ENCODE data around the gene BARD1. TPM values are rescaled to one million over a fixed set of nuclear protein-coding genes. Genes with fewer than 3 reads are reported as not detected.
"Not testable (repeated sequence)": the region's sequence is repeated elsewhere in the genome, so short reads cannot be mapped to it uniquely, and the experiment has no call there.

The BARD1 gene
- total RNA-seq, 1 experiment from 2014 or later: 47.6 TPM

DNA sequence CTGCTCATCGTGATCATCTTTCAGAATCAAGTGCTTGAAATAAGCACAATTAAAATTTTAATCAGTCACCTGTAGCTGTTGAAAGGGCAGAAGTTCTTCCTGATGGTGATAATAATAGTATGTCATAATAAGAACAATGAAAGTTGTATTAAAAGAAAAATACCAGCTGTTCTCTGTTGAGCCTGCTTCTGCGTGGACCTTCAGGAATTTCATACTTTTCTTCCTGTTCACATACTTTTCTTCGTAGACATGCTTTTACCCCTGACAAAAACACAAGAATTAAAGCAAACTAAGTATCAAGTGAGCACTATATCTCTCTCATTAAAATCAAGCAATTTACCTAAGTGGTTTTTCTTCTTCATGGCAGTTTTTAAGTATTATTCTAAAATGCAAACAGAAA lies 79.2 kb downstream of the BARD1 start:
- H3K27me3 ChIP-seq: no peaks in the 10 kb centered on the region
- H3K9me3 ChIP-seq (replicated peaks): no peaks in the 10 kb centered on the region
- H3K4me1 ChIP-seq: peaks cover 3% of the 10 kb centered on the region; the same call in 1 of the 2 replicates
- peak overlapping the region; percentile 15; the same call in 1 of the 2 replicates for H3K27ac ChIP-seq
- peaks cover 15% of the 10 kb centered on the region for H3K36me3 ChIP-seq
- no peak for DNase-seq
- H3K4me3 ChIP-seq: no peak overlapping the region

DNA sequence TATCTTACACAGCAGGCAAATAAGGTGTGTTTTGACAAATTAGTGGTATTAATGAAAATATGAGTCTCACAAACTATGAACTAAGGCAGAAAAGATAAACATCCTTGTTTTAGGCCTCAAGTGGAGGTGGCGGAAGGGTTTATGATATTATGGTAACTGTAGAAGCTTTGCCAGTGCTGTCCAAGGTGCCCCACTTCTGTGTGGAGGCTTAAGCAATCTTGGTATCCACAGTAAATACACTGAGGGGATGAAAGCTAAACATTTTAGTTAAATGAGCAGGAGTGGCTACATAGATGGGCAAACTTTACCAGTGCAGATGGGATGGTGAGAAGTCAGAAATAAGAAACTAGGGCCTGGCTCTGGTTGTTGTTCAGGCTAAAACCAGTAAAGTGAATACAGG lies 84.7 kb downstream of the BARD1 start:
- Histone ChIP-seq H3K27me3 (no peaks in the 10 kb centered on the region), H3K4me1 (no peaks in the 10 kb centered on the region), H3K27ac (no peak overlapping the region), H3K9me3 (replicated peaks) (no peaks in the 10 kb centered on the region; the same call in 1 of the 2 replicates), H3K4me3 (no peak overlapping the region), H3K36me3 (peaks cover 15% of the 10 kb centered on the region)
- DNase-seq: no peak

DNA sequence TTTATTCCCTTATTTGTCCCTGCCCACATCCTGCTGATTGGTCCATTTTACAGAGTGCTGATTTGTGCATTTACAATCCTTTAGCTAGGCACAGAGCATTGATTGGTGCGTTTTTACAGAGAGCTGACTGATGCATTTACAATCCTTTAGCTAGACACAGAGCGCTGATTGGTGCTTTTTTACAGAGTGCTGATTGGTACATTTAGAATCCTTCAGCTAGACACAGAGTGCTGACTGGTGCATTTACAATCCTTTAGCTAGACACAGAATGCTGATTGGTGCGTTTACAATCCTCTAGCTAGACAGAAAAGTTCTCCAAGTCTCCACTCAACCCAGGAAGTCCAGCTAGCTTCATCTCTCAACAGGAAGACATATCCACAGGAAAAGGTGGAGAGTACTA lies 91.6 kb downstream of the BARD1 start:
- not testable (repeated sequence) for H3K27me3 ChIP-seq; DNase-seq; H3K36me3 ChIP-seq; H3K4me1 ChIP-seq; H3K4me3 ChIP-seq; H3K9me3 ChIP-seq (replicated peaks); H3K27ac ChIP-seq

DNA sequence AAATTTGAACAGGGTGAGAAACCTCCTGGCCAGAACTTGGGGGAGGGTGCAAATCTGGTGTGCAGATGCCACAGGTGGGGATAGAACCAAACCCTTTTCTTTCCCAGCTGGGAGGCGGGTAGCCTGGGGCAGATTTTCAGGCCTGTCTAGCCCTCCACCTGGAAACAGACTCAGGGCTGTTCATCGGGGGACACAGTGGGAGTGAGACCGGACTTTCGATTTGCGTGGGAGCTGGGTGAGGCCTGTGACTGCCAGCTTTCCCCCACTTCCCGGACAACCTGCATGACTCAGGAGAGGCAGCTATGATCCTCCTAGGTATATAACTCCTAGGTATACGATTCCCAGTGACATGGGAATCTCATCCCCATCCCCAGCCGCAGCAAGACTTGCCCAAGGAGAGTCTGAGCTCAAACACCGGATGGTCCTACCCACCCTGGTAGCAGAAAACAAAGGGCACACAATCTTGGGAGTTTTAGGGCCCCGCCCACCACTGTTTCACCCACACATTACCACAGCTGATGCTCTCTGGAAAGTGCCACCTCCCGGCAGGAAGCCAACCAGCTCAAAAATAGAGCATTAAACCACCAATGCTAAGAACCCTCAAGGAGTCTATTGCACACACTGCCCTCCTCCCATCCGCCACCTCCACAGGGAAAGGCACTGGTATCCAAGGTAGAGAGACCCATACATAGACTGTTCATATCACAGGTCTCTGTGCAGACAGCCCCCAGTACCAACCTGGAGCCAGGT lies 92.5 kb downstream of the BARD1 start:
- Histone ChIP-seq H3K4me1 (no peaks in the 10 kb centered on the region), H3K27me3 (no peaks in the 10 kb centered on the region), H3K36me3 (no peaks in the 10 kb centered on the region), H3K9me3 (replicated peaks) (no peaks in the 10 kb centered on the region; the same call in 1 of the 2 replicates), H3K4me3 (no peak overlapping the region), H3K27ac (no peak overlapping the region)
- no peak for DNase-seq

DNA sequence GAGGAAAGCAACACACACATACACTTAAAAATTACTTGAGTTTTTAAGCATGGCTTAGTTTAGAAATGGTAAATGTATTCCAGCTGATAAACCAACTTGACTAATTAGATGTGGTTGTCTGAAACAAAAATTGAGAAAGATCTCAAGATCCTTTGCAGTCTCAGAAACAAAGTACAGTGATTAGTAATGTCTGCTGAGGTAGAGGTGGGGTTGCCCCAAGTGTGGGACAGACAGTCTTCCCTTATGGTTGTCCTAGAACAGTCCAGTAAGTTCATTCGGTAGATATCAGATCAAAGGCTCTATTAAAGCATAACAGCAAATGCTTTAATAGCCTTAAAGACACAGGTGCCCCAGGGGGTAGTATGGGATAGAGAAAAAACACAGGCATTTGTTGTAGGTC lies 94.5 kb downstream of the BARD1 start:
- Histone ChIP-seq H3K9me3 (replicated peaks) (no peaks in the 10 kb centered on the region), H3K4me3 (no peak overlapping the region), H3K27ac (no peak overlapping the region), H3K27me3 (no peaks in the 10 kb centered on the region), H3K36me3 (no peaks in the 10 kb centered on the region), H3K4me1 (no peaks in the 10 kb centered on the region)
- DNase-seq: no peak

DNA sequence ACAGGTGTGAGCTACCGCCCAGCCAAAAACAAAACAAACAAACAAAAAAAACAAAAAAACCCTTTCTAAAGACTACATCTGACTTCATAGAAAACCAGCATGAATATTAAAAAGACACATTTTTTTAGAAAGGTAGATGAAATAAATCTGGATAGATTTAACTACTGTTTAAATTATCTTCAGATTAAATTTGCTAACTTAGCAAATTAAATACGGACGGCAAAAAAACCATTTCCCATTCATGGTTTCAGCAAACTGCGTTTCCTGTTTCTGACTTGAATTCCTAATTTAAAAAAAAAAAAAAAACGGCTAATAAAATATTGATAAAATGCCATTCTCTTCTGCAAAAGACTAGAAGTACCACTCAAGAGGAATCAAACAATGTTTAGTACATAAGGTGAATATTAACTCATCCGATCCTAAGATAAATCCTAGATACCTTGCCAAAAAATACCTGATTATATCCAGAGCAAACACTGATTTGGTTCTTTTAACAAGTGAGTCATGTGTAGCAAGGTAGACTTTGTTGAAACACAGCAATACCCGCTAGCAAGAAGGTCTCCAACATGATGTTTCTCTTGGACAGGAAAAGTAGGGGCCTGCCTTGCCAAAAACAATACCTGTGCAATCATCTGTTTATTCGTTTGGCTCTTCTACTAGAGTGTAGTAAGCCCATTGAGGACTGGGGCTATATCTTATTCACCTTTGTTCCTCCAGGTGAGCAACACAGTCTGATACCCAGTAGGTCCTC lies 96.2 kb downstream of the BARD1 start:
- Histone ChIP-seq H3K4me1 (no peaks in the 10 kb centered on the region), H3K27ac (no peak overlapping the region), H3K36me3 (no peaks in the 10 kb centered on the region), H3K9me3 (replicated peaks) (no peaks in the 10 kb centered on the region), H3K4me3 (no peak overlapping the region), H3K27me3 (no peaks in the 10 kb centered on the region)
- no peak for DNase-seq

DNA sequence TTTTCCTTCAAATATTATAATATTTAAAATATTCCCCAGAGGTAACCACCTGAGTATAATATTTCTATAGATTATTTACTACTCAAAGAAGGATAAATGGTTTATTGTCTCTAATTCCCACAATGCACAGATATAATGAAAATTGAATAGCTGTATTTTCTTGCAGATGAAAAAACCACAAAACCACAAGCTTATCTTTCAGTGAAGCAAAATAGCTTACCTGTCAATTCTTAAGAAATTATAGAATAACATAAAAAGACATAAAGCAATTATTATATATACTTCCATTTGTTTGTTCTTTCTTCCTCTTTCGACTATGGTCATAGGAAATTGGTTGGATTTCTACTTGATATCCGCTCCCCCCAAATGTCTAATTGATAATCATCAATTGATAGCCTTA lies 98.8 kb downstream of the BARD1 start:
- DNase-seq: no peak
- H3K27me3 ChIP-seq: no peaks in the 10 kb centered on the region

DNA sequence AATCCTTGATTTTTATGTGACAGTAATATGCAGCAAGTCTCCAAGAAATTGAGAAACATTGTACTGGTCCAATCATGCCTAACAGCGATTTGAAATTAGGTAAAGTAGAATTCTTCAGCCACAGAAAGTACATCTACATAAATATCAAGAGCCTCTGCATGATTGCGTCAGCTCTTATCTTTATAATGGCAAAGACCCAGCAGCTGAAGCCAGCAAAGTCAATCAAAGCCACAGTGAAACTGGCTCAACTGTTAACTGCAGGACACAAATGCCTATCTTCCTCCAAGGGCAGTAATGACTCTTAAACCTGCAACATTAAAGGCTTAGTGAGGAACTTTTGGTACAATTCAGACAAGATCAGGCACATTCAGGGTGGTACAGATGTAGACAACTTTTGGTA lies 102.5 kb downstream of the BARD1 start:
- no peaks in the 10 kb centered on the region for H3K4me1 ChIP-seq
- H3K36me3 ChIP-seq: no peaks in the 10 kb centered on the region
- H3K9me3 ChIP-seq (replicated peaks): no peaks in the 10 kb centered on the region
- no peak overlapping the region for H3K4me3 ChIP-seq
- no peak for DNase-seq
- no peaks in the 10 kb centered on the region for H3K27me3 ChIP-seq
- H3K27ac ChIP-seq: no peak overlapping the region

More for the DNA sequence above, 98.8 kb downstream of the BARD1 start:
- no peaks in the 10 kb centered on the region for H3K9me3 ChIP-seq (replicated peaks)
- no peaks in the 10 kb centered on the region for H3K4me1 ChIP-seq
- H3K27ac ChIP-seq: no peak overlapping the region
- H3K4me3 ChIP-seq: no peak overlapping the region
- no peaks in the 10 kb centered on the region for H3K36me3 ChIP-seq

DNA sequence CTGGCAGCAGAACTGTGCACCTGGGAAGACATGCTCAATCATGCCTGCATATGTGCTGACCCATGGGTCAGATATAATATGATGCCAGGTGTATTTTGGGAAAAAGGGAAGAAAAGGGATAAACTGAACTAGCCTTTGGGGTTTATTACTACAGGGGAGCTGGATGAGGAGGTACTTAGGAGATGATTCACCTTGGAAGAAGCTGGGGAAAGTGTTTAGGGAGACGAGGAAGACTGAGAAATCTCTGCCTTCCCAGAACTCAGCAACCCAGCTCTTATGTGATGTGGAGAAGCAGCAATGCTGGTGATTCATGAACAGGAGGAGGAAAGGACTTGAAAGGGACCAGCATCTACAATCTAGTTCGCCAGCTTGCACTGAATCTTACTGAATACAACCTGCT lies 110.2 kb downstream of the BARD1 start:
- no peaks in the 10 kb centered on the region for H3K9me3 ChIP-seq (replicated peaks)
- no peak overlapping the region for H3K27ac ChIP-seq
- no peaks in the 10 kb centered on the region for H3K27me3 ChIP-seq
- no peaks in the 10 kb centered on the region for H3K4me1 ChIP-seq
- H3K4me3 ChIP-seq: no peak overlapping the region
- no peak for DNase-seq
- no peaks in the 10 kb centered on the region for H3K36me3 ChIP-seq

DNA sequence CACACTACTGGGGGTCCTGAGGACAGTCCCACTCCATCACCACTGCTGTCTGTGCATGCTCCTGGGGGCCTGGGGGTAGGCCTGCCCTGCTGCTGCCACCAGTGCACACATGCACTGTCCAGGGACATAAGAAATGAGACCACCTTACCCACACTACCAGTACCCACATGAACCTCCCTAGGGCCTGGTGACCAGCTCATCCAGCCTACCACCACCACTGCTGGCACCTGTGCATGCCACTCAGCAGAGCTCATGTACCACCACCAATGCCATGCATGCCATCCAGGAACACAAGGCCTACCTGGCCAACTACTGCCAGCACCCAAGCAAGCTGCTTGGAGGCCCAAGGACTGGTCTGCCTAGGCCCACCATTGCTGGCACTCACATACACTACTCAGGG lies 112.8 kb downstream of the BARD1 start:
- DNase-seq: no peak
- no peaks in the 10 kb centered on the region for H3K9me3 ChIP-seq (replicated peaks)

DNA sequence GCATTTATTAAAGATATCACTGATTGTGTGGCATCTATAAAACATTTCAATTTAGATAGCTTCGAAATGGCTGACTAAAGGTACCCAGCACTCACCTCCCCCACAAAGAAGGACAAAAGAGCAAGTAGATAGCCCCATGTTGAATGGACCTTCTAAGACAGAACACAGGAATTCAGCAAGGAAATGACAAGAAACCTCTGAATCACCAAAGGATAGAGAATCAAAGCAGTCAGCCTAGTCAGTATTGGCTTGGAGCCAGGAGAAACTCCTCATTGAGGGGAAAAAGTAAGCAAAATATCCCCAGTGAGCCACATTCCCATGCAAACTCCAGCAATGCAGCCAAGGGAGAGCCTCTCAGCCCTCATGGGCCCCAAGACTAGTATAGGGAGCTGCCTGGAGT lies 113.7 kb downstream of the BARD1 start:
- H3K9me3 ChIP-seq (replicated peaks): no peaks in the 10 kb centered on the region
- DNase-seq: no peak
- no peaks in the 10 kb centered on the region for H3K36me3 ChIP-seq
- no peaks in the 10 kb centered on the region for H3K4me1 ChIP-seq
- no peak overlapping the region for H3K27ac ChIP-seq
- H3K4me3 ChIP-seq: no peak overlapping the region
- H3K27me3 ChIP-seq: no peaks in the 10 kb centered on the region

More for the DNA sequence above, 112.8 kb downstream of the BARD1 start:
- Histone ChIP-seq H3K4me1 (no peaks in the 10 kb centered on the region), H3K36me3 (no peaks in the 10 kb centered on the region), H3K27me3 (no peaks in the 10 kb centered on the region), H3K4me3 (no peak overlapping the region), H3K27ac (no peak overlapping the region)

DNA sequence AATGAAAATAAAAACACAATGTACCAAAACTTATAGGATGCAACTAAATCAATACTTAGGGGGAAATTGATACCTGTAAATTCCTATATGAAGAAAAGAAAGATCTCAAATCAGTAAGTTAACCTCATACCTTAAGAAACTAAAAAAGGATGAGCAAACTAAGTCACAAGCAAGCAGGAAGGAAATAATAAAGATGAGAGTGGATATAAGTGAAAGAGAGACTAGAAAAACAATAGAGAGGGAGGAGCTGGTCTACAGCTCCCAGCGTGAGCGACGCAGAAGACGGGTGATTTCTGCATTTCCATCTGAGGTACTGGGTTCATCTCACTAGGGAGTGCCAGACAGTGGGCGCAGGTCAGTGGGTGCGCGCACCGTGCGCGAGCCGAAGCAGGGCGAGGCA lies 125.9 kb downstream of the BARD1 start:
- not testable (repeated sequence) for H3K9me3 ChIP-seq (replicated peaks); H3K27ac ChIP-seq; H3K4me1 ChIP-seq; H3K36me3 ChIP-seq; DNase-seq; H3K27me3 ChIP-seq
- peak overlapping the region; percentile 44 for H3K4me3 ChIP-seq

DNA sequence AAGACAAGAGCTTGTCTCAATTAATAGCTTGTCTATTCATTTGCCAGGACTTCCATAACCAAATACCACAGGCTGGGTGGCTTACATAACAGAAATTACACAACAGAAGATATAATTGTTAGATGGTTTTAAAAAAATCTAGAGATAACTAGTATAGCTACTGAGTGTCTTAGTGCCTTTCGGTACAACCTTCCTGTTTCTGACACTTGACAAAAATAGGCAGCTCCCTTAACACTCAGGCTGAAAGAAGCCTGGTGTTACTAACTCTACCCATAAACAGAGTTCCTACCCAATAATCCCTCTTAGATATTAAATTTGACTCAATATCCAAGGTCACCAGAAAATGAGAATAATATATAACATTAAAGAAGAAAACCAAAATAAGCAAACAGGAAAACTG lies 129.7 kb downstream of the BARD1 start:
- Histone ChIP-seq H3K9me3 (replicated peaks) (no peaks in the 10 kb centered on the region), H3K27ac (no peak overlapping the region), H3K4me3 (no peak overlapping the region), H3K27me3 (no peaks in the 10 kb centered on the region; the same call in 1 of the 2 replicates), H3K36me3 (no peaks in the 10 kb centered on the region), H3K4me1 (no peaks in the 10 kb centered on the region)
- no peak for DNase-seq

DNA sequence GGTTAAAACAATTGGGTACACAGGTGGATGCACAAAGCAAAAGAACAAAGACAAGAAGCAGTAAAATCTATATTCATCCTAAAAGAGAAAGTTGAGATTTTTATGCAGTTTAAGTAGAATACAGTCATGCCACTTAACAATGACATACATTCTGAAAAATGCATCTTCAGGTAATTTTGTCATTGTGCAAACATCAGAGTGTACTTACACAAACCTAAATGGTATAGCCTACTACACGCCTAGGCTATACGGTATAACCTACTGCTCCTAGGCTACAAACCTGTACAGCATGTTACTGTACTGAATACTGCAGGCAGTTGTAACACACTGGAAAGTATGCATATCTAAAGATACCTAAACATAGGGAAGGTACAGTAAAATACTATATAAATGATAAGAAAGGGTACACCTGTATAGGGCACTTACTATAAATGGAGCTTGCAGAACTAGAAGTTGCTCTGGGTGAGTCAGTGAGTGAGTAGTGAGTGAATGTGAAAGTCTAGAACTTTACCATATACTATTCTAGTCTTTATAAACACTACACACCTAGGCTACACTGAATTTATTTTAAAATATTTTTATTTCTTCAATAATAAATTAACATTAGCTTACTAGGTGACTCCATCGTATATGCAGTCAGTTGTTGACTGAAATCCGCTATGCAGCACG lies 132.9 kb downstream of the BARD1 start:
- H3K27me3 ChIP-seq: no peaks in the 10 kb centered on the region
- no peak for DNase-seq

More for the DNA sequence above, 132.9 kb downstream of the BARD1 start:
- no peak overlapping the region for H3K4me3 ChIP-seq
- H3K4me1 ChIP-seq: no peaks in the 10 kb centered on the region
- no peaks in the 10 kb centered on the region for H3K9me3 ChIP-seq (replicated peaks)
- no peaks in the 10 kb centered on the region for H3K36me3 ChIP-seq
- H3K27ac ChIP-seq: no peak overlapping the region
